Endodermal cell (in vitro differentiated cells): ENCODE results near the gene DLG1. TPM values are rescaled to one million over a fixed set of nuclear protein-coding genes. Genes with fewer than 3 reads are reported as not detected.

ENCODE experiments used
- DNase-seq: peaks from one replicate; pipeline ENCODE4 v3.0.0-alpha.2; 2017
- H3K27ac ChIP-seq: 2 replicates; pipeline ENCODE4 v1.5.1; 2013; ENCODE audit warnings: mild to moderate bottlenecking, low read depth, low read length, moderate library complexity
- H3K27me3 ChIP-seq: 2 replicates; pipeline ENCODE4 v1.6.1; 2013; ENCODE audit warnings: mild to moderate bottlenecking, low read length, moderate library complexity; ENCODE audit not compliant: insufficient read depth, control insufficient read depth, poor library complexity, severe bottlenecking
- H3K36me3 ChIP-seq: 2 replicates; pipeline ENCODE4 v1.7.0; 2013; ENCODE audit warnings: mild to moderate bottlenecking, low read length, moderate library complexity; ENCODE audit not compliant: control insufficient read depth, insufficient read depth
- H3K4me1 ChIP-seq: one replicate; pipeline ENCODE4 v1.7.0; 2013; ENCODE audit warnings: low read length; ENCODE audit not compliant: control insufficient read depth, insufficient read depth
- H3K4me3 ChIP-seq: 2 replicates; pipeline ENCODE4 v1.5.1; 2013; ENCODE audit warnings: mild to moderate bottlenecking, low read length, moderate library complexity
- H3K9ac ChIP-seq: 2 replicates; pipeline ENCODE4 v1.6.1; 2013; ENCODE audit warnings: mild to moderate bottlenecking, low read length, moderate library complexity; ENCODE audit not compliant: poor library complexity, severe bottlenecking; ENCODE audit errors: extremely low read depth
- H3K9me3 ChIP-seq: 2 replicates; pipeline ENCODE4 v1.6.1; 2013; ENCODE audit warnings: mild to moderate bottlenecking, low read length, moderate library complexity; ENCODE audit not compliant: control insufficient read depth
- H3K27ac Mint-ChIP-seq: 2 replicates; pipeline ENCODE4 v1.8.0; 2020; ENCODE audit warnings: mixed read lengths
- H3K27me3 Mint-ChIP-seq: 2 replicates; pipeline ENCODE4 v1.8.0; 2021; ENCODE audit warnings: mild to moderate bottlenecking, mixed read lengths; ENCODE audit not compliant: insufficient read depth
- H3K36me3 Mint-ChIP-seq: 2 replicates; pipeline ENCODE4 v1.8.0; 2020; ENCODE audit warnings: low read depth, mixed read lengths
- H3K4me1 Mint-ChIP-seq: 2 replicates; pipeline ENCODE4 v1.8.0; 2020; ENCODE audit warnings: mixed read lengths
- H3K4me3 Mint-ChIP-seq: 2 replicates; pipeline ENCODE4 v1.8.0; 2020; ENCODE audit warnings: mild to moderate bottlenecking, moderate library complexity, mixed read lengths
- H3K9me3 Mint-ChIP-seq: 2 replicates; pipeline ENCODE4 v1.8.0; 2020; ENCODE audit warnings: mild to moderate bottlenecking, mixed read lengths
- WGBS, 2 experiments: methylation state at CpG; one replicate each; pipeline versions ENCODE4 v1.1.5 to v1.1.7; 2013; ENCODE audit warnings: missing lambda C conversion rate in 2 of 2, mixed read lengths in 1 of 2; ENCODE audit not compliant: insufficient coverage in 1 of 2, insufficient read length in 1 of 2; 5-methylcytosine and 5-hydroxymethylcytosine counted together
- total RNA-seq, 2 donors: library from RNA; stranded (reverse); fragmentation: NEBNext Ultra II Directional in 1 of 2; extraction: Animal tissue kit (Norgen Biotek cat#: 25700) in 1 of 2; gene quantifications; 2 replicates in 1 of 2; 3 replicates in 1 of 2; pipeline ENCODE4 v1.2.1, GENCODE V29; 2021
- TF ChIP-seq, protein P1 (sequence below): fragments of 200-600 bp; sonication (generic); conservative IDR thresholded peaks from 2 replicates; pipeline ENCODE4 v1.5.0; 2021; ENCODE audit warnings: antibody characterized with exemption, mild to moderate bottlenecking

The DLG1 gene
- total RNA-seq, 2 donors from 2014 or later: 78.7 to 96.9 TPM

GRCh38 chr3:197226179-197226578 is 72.2 kb downstream of the DLG1 start:
- H3K4me1 ChIP-seq: no peaks in the 10 kb centered on the region
- no peak overlapping the region for H3K4me3 Mint-ChIP-seq
- H3K27ac ChIP-seq: no peak overlapping the region
- no peaks in the 10 kb centered on the region for H3K9me3 ChIP-seq
- no peaks in the 10 kb centered on the region for H3K27me3 ChIP-seq
- H3K27me3 Mint-ChIP-seq: no peaks in the 10 kb centered on the region
- H3K9me3 Mint-ChIP-seq: no peaks in the 10 kb centered on the region
- 86% methylated on average over 3 of the region's 3 CpGs; no CpG with 5 or more reads in 1 of the 2 experiments for WGBS, 2 experiments
- H3K27ac Mint-ChIP-seq: no peak overlapping the region
- no peak overlapping the region for H3K9ac ChIP-seq
- no peak for DNase-seq
- peaks cover 4% of the 10 kb centered on the region for H3K4me1 Mint-ChIP-seq
- TF ChIP-seq, protein P1, sequence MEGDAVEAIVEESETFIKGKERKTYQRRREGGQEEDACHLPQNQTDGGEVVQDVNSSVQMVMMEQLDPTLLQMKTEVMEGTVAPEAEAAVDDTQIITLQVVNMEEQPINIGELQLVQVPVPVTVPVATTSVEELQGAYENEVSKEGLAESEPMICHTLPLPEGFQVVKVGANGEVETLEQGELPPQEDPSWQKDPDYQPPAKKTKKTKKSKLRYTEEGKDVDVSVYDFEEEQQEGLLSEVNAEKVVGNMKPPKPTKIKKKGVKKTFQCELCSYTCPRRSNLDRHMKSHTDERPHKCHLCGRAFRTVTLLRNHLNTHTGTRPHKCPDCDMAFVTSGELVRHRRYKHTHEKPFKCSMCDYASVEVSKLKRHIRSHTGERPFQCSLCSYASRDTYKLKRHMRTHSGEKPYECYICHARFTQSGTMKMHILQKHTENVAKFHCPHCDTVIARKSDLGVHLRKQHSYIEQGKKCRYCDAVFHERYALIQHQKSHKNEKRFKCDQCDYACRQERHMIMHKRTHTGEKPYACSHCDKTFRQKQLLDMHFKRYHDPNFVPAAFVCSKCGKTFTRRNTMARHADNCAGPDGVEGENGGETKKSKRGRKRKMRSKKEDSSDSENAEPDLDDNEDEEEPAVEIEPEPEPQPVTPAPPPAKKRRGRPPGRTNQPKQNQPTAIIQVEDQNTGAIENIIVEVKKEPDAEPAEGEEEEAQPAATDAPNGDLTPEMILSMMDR: no peak
- H3K36me3 Mint-ChIP-seq: no peaks in the 10 kb centered on the region
- no peaks in the 10 kb centered on the region for H3K36me3 ChIP-seq
- no peak overlapping the region for H3K4me3 ChIP-seq

- Histone ChIP-seq H3K4me3 (no peak overlapping the region), H3K27me3 (no peaks in the 10 kb centered on the region), H3K27ac (no peak overlapping the region), H3K4me1 (no peaks in the 10 kb centered on the region), H3K9ac (no peak overlapping the region), H3K36me3 (no peaks in the 10 kb centered on the region), H3K9me3 (no peaks in the 10 kb centered on the region)
- Mint-ChIP-seq H3K27me3 (no peaks in the 10 kb centered on the region), H3K27ac (no peak overlapping the region), H3K9me3 (no peaks in the 10 kb centered on the region), H3K4me1 (peaks cover 4% of the 10 kb centered on the region), H3K4me3 (no peak overlapping the region), H3K36me3 (no peaks in the 10 kb centered on the region)
- 95 to 100% methylated on average over 1 of the region's 1 CpG for WGBS, 2 experiments
- TF ChIP-seq, protein P1: no peak
- no peak for DNase-seq
These were observed 72.8 kb downstream of the DLG1 start for GRCh38 chr3:197225579-197225978.

- Histone ChIP-seq H3K4me3 (no peak overlapping the region), H3K9ac (no peak overlapping the region), H3K27me3 (no peaks in the 10 kb centered on the region), H3K36me3 (no peaks in the 10 kb centered on the region), H3K4me1 (no peaks in the 10 kb centered on the region), H3K27ac (no peak overlapping the region), H3K9me3 (no peaks in the 10 kb centered on the region)
- no peaks in the 10 kb centered on the region for H3K36me3 Mint-ChIP-seq
- no peak overlapping the region for H3K27ac Mint-ChIP-seq
- no peak for DNase-seq
- H3K4me1 Mint-ChIP-seq: peaks cover 4% of the 10 kb centered on the region
- no peaks in the 10 kb centered on the region for H3K9me3 Mint-ChIP-seq
- H3K27me3 Mint-ChIP-seq: no peaks in the 10 kb centered on the region
- H3K4me3 Mint-ChIP-seq: no peak overlapping the region
- TF ChIP-seq, protein P1: peak; percentile 83
These were observed 74.4 kb downstream of the DLG1 start for GRCh38 chr3:197224034-197224444.
